Measurements from ENCODE around the gene EMP1. TPM values are rescaled to one million over a fixed set of nuclear protein-coding genes. Genes with fewer than 3 reads are reported as not detected.

Gene EMP1
- total and polyA plus RNA-seq, 9 of the 15 experiments (the other 6 are each of a cell fraction or from before 2014, with no cell fraction given) = 0.10 to 0.60 TPM; not detected in 7

GRCh38 chr12:13258197-13258596 lies 61.7 kb downstream of the EMP1 start:
- FAIRE-seq = no peak
- H3K27ac ChIP-seq (ENCODE audit: extremely low read depth, low read depth, low read length) = no peak overlapping the region
- no peak for ATAC-seq
- intact Hi-C loops (cut with micrococcal nuclease) = loop anchor here (5.0 to 10.0 kb wide), 2 partner anchors 67 to 909 kb away; no protein-coding TSS in a partner anchor
- no peaks in the 10 kb centered on the region; a peak in 1 of 5 replicates for H3K27me3 ChIP-seq (ENCODE audit: control insufficient read depth in 2 of 2, insufficient read depth in 2 of 2, low read length in 2 of 2)
- 0% methylated on average over 1 of the region's 3 CpGs for WGBS (ENCODE audit: insufficient coverage, low coverage, missing lambda C conversion rate)
- no peaks in the 10 kb centered on the region for H4K20me1 ChIP-seq (replicated peaks; ENCODE audit: control insufficient read depth, insufficient read depth, low read length)
- H3K4me3 ChIP-seq = no peak overlapping the region
- no peak for TF ChIP-seq ZNF384 (IDR thresholded peaks at IDR 0.05; ENCODE audit: low read depth, low read length)
- no peak for TF ChIP-seq CXXC5 (CRISPR knock-in tag; IDR thresholded peaks at IDR 0.05)
- TF ChIP-seq TFAP4 (CRISPR knock-in tag; IDR thresholded peaks at IDR 0.05; ENCODE audit: borderline replicate concordance) = no peak
- TF ChIP-seq BCLAF1 (IDR thresholded peaks at IDR 0.05; ENCODE audit: borderline replicate concordance in 1 of 2, control insufficient read depth in 1 of 2, low read depth in 2 of 2, low read length in 1 of 2) = no peak
- TF ChIP-seq MAX (CRISPR knock-in tag; IDR thresholded peaks at IDR 0.05) = no peak
- TF ChIP-seq PTBP1 (IDR thresholded peaks at IDR 0.05; ENCODE audit: low read depth, low read length) = no peak
- no peak for TF ChIP-seq SMARCA4 (IDR thresholded peaks at IDR 0.05)
- no peak for TF ChIP-seq FOXA3 (CRISPR knock-in tag; conservative IDR thresholded peaks at IDR 0.05 in 1 of 2, IDR thresholded peaks at IDR 0.05 in 1 of 2)
- no peak for TF ChIP-seq ZSCAN32 (CRISPR knock-in tag; IDR thresholded peaks at IDR 0.05)
- TF ChIP-seq STAG1 (CRISPR knock-in tag; IDR thresholded peaks at IDR 0.05; ENCODE audit: borderline replicate concordance) = no peak
- no peak for TF ChIP-seq MTA1 (IDR thresholded peaks at IDR 0.05; ENCODE audit: borderline replicate concordance)
- TF ChIP-seq ZNF717 (CRISPR knock-in tag; IDR thresholded peaks at IDR 0.05) = no peak
- no peak overlapping the region for H2AFZ ChIP-seq (ENCODE audit: low read depth, low read length)
- DNase-seq (ENCODE audit: extremely low read depth in 1 of 4, low spot score in 3 of 4) = no peak
- no peaks in the 10 kb centered on the region for H3K79me2 ChIP-seq (ENCODE audit: control insufficient read depth, insufficient read depth, low read length)
- BruUV-seq (replicated peaks) = no TSS peak
- ChIA-PET CTCF (ENCODE audit: low intra/inter-chr PET ratio) (no interaction called here), POLR2A (no interaction called here)
- no peak overlapping the region for H3K4me2 ChIP-seq (ENCODE audit: insufficient read depth, low read length)
- no peaks in the 10 kb centered on the region for H3K9me1 ChIP-seq (ENCODE audit: control insufficient read depth, insufficient read depth, low read length)
- no peak overlapping the region for H3K9ac ChIP-seq (ENCODE audit: insufficient read depth in 1 of 2, low read depth in 2 of 2, low read length in 2 of 2)
- no peaks in the 10 kb centered on the region for H3K36me3 ChIP-seq (ENCODE audit: control insufficient read depth, insufficient read depth, low read length)
- no peaks in the 10 kb centered on the region for H3K9me3 ChIP-seq (replicated peaks; ENCODE audit: control insufficient read depth, insufficient read depth, low read depth, low read length)
- H3K4me1 ChIP-seq (replicated peaks in 1 of 2; ENCODE audit: control insufficient read depth in 2 of 2, insufficient read depth in 2 of 2, low read length in 2 of 2) = peaks cover 0 to 3% of the 10 kb centered on the region in 2 experiments; a peak in 1 of 5 replicates
- in situ Hi-C loops (cut with MboI) = no loop called here
